ENCODE results near the gene AHRR. TPM values are rescaled to one million over a fixed set of nuclear protein-coding genes. Genes with fewer than 3 reads are reported as not detected.
A peak's percentile ranks its signal among the peaks of the same experiment; 100 is the strongest.

AHRR gene
- total and polyA plus RNA-seq, 9 of the 15 experiments (the other 6 are each of a cell fraction or from before 2014, with no cell fraction given): 0.06 to 1.6 (median 0.75) TPM; not detected in 1

- TF ChIP-seq KAT7 (CRISPR knock-in tag; IDR thresholded peaks at IDR 0.05; ENCODE audit: borderline replicate concordance) (peak; percentile 18; the same call in 1 of the 2 replicates), HCFC1 (IDR thresholded peaks at IDR 0.05; ENCODE audit: low read depth, low read length) (no peak; the same call in 1 of the 2 replicates), VEZF1 (CRISPR knock-in tag; IDR thresholded peaks at IDR 0.05) (peak; percentile 63), SMAD1 (IDR thresholded peaks at IDR 0.05; ENCODE audit: low read depth, low read length, partially characterized antibody) (no peak), ZNF639 (CRISPR knock-in tag; conservative IDR thresholded peaks at IDR 0.05 in 1 of 2, IDR thresholded peaks at IDR 0.05 in 1 of 2) (0 out of 4 replicates have a peak, but pooled peaks of 1 of the 2 experiments have one; percentile 60), PREB (CRISPR knock-in tag; IDR thresholded peaks at IDR 0.05) (no peak), ATF2 (CRISPR knock-in tag; IDR thresholded peaks at IDR 0.05) (peak; percentile 13; the same call in 1 of the 2 replicates), ZNF3 (CRISPR knock-in tag; IDR thresholded peaks at IDR 0.05) (no peak), USF1 (CRISPR knock-in tag; IDR thresholded peaks at IDR 0.05) (peak; percentile 33; the same call in 1 of the 2 replicates), ETS1 (conservative IDR thresholded peaks at IDR 0.05; ENCODE audit: control insufficient read depth, low read depth, low read length) (peak; percentile 54), RBM14 (IDR thresholded peaks at IDR 0.05; ENCODE audit: borderline replicate concordance, insufficient read depth, low read depth, low read length) (no peak), NKRF (IDR thresholded peaks at IDR 0.05; ENCODE audit: borderline replicate concordance) (peak; percentile 44; the same call in 1 of the 2 replicates), BHLHE40 (IDR thresholded peaks at IDR 0.05; ENCODE audit: low read length) (peak; percentile 23; the same call in 1 of the 2 replicates)
Observed at GRCh38 chr5:443239-444151, 122.0 kb downstream of the AHRR start (continued).
